Caco-2 (cell line): ENCODE results near the gene HLF. TPM values are rescaled to one million over a fixed set of nuclear protein-coding genes. Genes with fewer than 3 reads are reported as not detected.

ENCODE experiments used
- BruUV-seq: library from RNA; stranded (reverse); fragments of 400-500 nt; replicated peaks from 2 replicates; lab custom pipeline; 2021; lab: Mats Ljungman, UMichigan
- CTCF ChIA-PET: fragments of 300-600 bp; sonication (Branson Sonifier 250); formaldehyde crosslinking; loops from one replicate; lab custom pipeline; 2022; ENCODE audit warnings: antibody characterized with exemption; lab: Charles Lee
- POLR2A ChIA-PET: fragments of 300-600 bp; sonication (Branson Sonifier 250); formaldehyde crosslinking; loops from one replicate; lab custom pipeline; 2022; ENCODE audit warnings: antibody characterized with exemption; lab: Charles Lee
- DNase-seq, 2 experiments: peaks; one replicate each; pipeline versions ENCODE4 v3.0.0 to v3.0.0-alpha.2; 2020 to 2022
- H3K27me3 ChIP-seq: replicated peaks from 2 replicates; pipeline ENCODE4 v1.6.0; 2011; ENCODE audit warnings: low read length; ENCODE audit not compliant: control insufficient read depth, insufficient read depth
- H3K36me3 ChIP-seq: 2 replicates; pipeline ENCODE4 v1.5.1; 2011; ENCODE audit warnings: low read length; ENCODE audit not compliant: control insufficient read depth, insufficient read depth
- H3K4me1 ChIP-seq: fragments of 250-450 bp; sonication (Bioruptor Pico); 2 replicates; pipeline ENCODE4 v1.5.1; 2020; ENCODE audit warnings: mild to moderate bottlenecking
- H3K4me3 ChIP-seq: 2 replicates; pipeline ENCODE4 v1.5.1; 2011; ENCODE audit warnings: low read depth, mild to moderate bottlenecking, control low read depth, low read length
- H3K9me3 ChIP-seq: fragments of 250-450 bp; sonication (Bioruptor Pico); 2 replicates; pipeline ENCODE4 v1.5.1; 2020; ENCODE audit warnings: mild to moderate bottlenecking, moderate library complexity
- H3K27ac Mint-ChIP-seq: one replicate; pipeline ENCODE4 v1.8.0; 2022; ENCODE audit warnings: mixed read lengths; ENCODE audit not compliant: unreplicated experiment
- H3K27me3 Mint-ChIP-seq: one replicate; pipeline ENCODE4 v1.8.0; 2022; ENCODE audit warnings: mixed read lengths; ENCODE audit not compliant: insufficient read depth, unreplicated experiment
- H3K36me3 Mint-ChIP-seq: one replicate; pipeline ENCODE4 v1.8.0; 2022; ENCODE audit warnings: mild to moderate bottlenecking, mixed read lengths; ENCODE audit not compliant: insufficient read depth, unreplicated experiment
- H3K4me1 Mint-ChIP-seq: one replicate; pipeline ENCODE4 v1.8.0; 2022; ENCODE audit warnings: low read depth, mixed read lengths; ENCODE audit not compliant: unreplicated experiment
- H3K4me3 Mint-ChIP-seq: one replicate; pipeline ENCODE4 v1.8.0; 2022; ENCODE audit warnings: mild to moderate bottlenecking, moderate library complexity, mixed read lengths; ENCODE audit not compliant: unreplicated experiment
- H3K9me3 Mint-ChIP-seq: one replicate; pipeline ENCODE4 v1.8.0; 2022; ENCODE audit warnings: mixed read lengths; ENCODE audit not compliant: unreplicated experiment
- intact Hi-C: fragments of 100-400 bp; cut with micrococcal nuclease; formaldehyde crosslinking; loops from one replicate; pipeline ENCODE4 v1.10.0; 2022; ENCODE audit not compliant: unreplicated experiment
- total RNA-seq: library from RNA; stranded (reverse); gene quantifications from 2 replicates; pipeline ENCODE4 v1.2.3, GENCODE V29; 2022
- TF ChIP-seq, protein P1 (sequence below), 2 experiments: fragments of 200-600 bp in 1 of 2; IDR thresholded peaks; 1 replicate in 1 of 2; 2 replicates in 1 of 2; pipeline versions ENCODE4 v1.5.1 to v1.8.0; 2011 to 2022; ENCODE audit warnings: antibody characterized with exemption in 1 of 2, control low read depth in 1 of 2, inconsistent platforms in 1 of 2, low read depth in 1 of 2, low read length in 1 of 2, mild to moderate bottlenecking in 1 of 2, moderate library complexity in 1 of 2; ENCODE audit not compliant: insufficient read depth in 1 of 2, severe bottlenecking in 1 of 2, unreplicated experiment in 1 of 2

Gene HLF
- total RNA-seq, 1 experiment from 2014 or later = 19.8 TPM

GRCh38 chr17:55340686-55341085 lies 75.9 kb downstream of the HLF start:
- Mint-ChIP-seq H3K36me3 (no peaks in the 10 kb centered on the region), H3K27ac (no peak overlapping the region), H3K4me1 (peaks cover 7% of the 10 kb centered on the region), H3K4me3 (no peak overlapping the region), H3K9me3 (peaks cover 7% of the 10 kb centered on the region), H3K27me3 (no peaks in the 10 kb centered on the region)
- intact Hi-C loops = no loop called here
- Histone ChIP-seq H3K4me3 (no peak overlapping the region), H3K9me3 (no peaks in the 10 kb centered on the region), H3K4me1 (no peaks in the 10 kb centered on the region), H3K27me3 (no peaks in the 10 kb centered on the region), H3K36me3 (no peaks in the 10 kb centered on the region)
- ChIA-PET POLR2A (no interaction called here), CTCF (no interaction called here)
- no peak for DNase-seq
- TF ChIP-seq, protein P1, sequence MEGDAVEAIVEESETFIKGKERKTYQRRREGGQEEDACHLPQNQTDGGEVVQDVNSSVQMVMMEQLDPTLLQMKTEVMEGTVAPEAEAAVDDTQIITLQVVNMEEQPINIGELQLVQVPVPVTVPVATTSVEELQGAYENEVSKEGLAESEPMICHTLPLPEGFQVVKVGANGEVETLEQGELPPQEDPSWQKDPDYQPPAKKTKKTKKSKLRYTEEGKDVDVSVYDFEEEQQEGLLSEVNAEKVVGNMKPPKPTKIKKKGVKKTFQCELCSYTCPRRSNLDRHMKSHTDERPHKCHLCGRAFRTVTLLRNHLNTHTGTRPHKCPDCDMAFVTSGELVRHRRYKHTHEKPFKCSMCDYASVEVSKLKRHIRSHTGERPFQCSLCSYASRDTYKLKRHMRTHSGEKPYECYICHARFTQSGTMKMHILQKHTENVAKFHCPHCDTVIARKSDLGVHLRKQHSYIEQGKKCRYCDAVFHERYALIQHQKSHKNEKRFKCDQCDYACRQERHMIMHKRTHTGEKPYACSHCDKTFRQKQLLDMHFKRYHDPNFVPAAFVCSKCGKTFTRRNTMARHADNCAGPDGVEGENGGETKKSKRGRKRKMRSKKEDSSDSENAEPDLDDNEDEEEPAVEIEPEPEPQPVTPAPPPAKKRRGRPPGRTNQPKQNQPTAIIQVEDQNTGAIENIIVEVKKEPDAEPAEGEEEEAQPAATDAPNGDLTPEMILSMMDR (IDR thresholded peaks at IDR 0.05; ENCODE audit: insufficient read depth in 1 of 2, low read depth in 1 of 2, low read length in 1 of 2, severe bottlenecking in 1 of 2, unreplicated experiment in 1 of 2) = no peak
- no TSS peak for BruUV-seq

DNA sequence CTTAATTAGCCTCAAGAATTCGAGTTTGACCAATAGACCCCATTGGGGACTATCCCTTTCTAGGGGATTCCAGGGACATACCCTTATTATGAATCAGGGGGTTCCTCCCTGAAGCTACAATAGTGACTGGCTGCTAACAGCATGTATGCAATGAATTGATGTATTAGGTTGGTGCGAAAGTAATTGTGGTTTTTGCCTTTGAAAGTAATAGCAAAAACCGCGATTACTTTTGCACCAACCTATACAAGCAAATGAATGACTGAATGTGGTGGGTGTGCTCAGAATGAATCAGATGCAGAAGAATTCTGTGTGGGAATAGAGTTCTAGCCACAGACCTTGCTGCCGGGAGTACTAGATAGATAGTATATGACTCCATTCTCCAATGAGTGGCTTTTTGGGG lies 76.7 kb downstream of the HLF start:
- TF ChIP-seq, protein P1 (IDR thresholded peaks at IDR 0.05; ENCODE audit: insufficient read depth in 1 of 2, low read depth in 1 of 2, low read length in 1 of 2, severe bottlenecking in 1 of 2, unreplicated experiment in 1 of 2) = no peak
- Mint-ChIP-seq H3K9me3 (peaks cover 14% of the 10 kb centered on the region), H3K27me3 (no peaks in the 10 kb centered on the region), H3K27ac (no peak overlapping the region), H3K36me3 (no peaks in the 10 kb centered on the region), H3K4me3 (no peak overlapping the region), H3K4me1 (peaks cover 7% of the 10 kb centered on the region)
- POLR2A ChIA-PET = no interaction called here
- H3K4me3 ChIP-seq = no peak overlapping the region
- no peaks in the 10 kb centered on the region for H3K36me3 ChIP-seq
- BruUV-seq = no TSS peak
- H3K4me1 ChIP-seq = no peaks in the 10 kb centered on the region
- no peaks in the 10 kb centered on the region for H3K27me3 ChIP-seq
- no peaks in the 10 kb centered on the region for H3K9me3 ChIP-seq
- DNase-seq = no peak
- CTCF ChIA-PET = no interaction called here
- intact Hi-C loops = no loop called here

GRCh38 chr17:55342800-55343585 lies 78.2 kb downstream of the HLF start:
- ChIA-PET CTCF (no interaction called here), POLR2A (interaction anchor here (0.6 kb wide), 1 partner anchor 66 kb away, joined by 3 read pairs; no protein-coding TSS in a partner anchor)
- Mint-ChIP-seq H3K9me3 (peaks cover 18% of the 10 kb centered on the region), H3K4me1 (peaks cover 7% of the 10 kb centered on the region), H3K27ac (no peak overlapping the region), H3K36me3 (no peaks in the 10 kb centered on the region), H3K4me3 (no peak overlapping the region), H3K27me3 (no peaks in the 10 kb centered on the region)
- no peak for DNase-seq
- Histone ChIP-seq H3K4me3 (no peak overlapping the region), H3K27me3 (no peaks in the 10 kb centered on the region), H3K36me3 (no peaks in the 10 kb centered on the region), H3K9me3 (no peaks in the 10 kb centered on the region), H3K4me1 (no peaks in the 10 kb centered on the region)
- TF ChIP-seq, protein P1 (IDR thresholded peaks at IDR 0.05; ENCODE audit: insufficient read depth in 1 of 2, low read depth in 1 of 2, low read length in 1 of 2, severe bottlenecking in 1 of 2, unreplicated experiment in 1 of 2) = no peak
- intact Hi-C loops = no loop called here
- no TSS peak for BruUV-seq
